ENCODE data around the gene HCN2. TPM values are rescaled to one million over a fixed set of nuclear protein-coding genes. Genes with fewer than 3 reads are reported as not detected.
A peak's percentile ranks its signal among the peaks of the same experiment; 100 is the strongest.

HCN2 gene
- total and polyA plus RNA-seq, 9 of the 15 experiments (the other 6 are each of a cell fraction or from before 2014, with no cell fraction given): 0.29 to 4.2 (median 0.82) TPM; not detected in 2

DNA sequence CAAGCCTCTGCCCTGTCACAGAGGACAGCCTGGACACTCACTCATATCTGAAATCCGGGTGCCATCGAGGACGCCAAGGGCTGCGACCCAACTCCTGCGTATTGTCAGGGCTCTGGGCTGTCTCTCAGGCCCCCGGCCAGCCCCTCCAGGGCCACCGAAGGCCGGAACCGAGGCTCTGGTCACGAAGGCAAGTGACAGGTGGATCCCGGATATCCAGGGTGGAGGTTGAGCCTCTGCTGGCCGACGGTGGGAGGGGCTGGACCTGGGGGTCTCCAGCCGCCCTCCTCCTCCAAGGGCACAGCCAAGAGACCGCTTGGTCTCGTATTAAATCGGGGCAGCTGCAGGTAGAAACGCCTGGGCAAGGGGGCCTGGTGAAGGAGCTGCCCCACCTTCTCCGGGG is 67.9 kb downstream of the HCN2 start:
- Histone ChIP-seq H3K9me3 (replicated peaks; ENCODE audit: control insufficient read depth, insufficient read depth, low read depth, low read length) (no peaks in the 10 kb centered on the region), H3K36me3 (ENCODE audit: control insufficient read depth, insufficient read depth, low read length) (peaks cover 87% of the 10 kb centered on the region; the same call in 2 of the 3 replicates), H3K27me3 (ENCODE audit: control insufficient read depth in 2 of 2, insufficient read depth in 2 of 2, low read length in 2 of 2) (no peaks in the 10 kb centered on the region), H3K4me1 (replicated peaks in 1 of 2; ENCODE audit: control insufficient read depth in 2 of 2, insufficient read depth in 2 of 2, low read length in 2 of 2) (peaks cover 14 to 78% of the 10 kb centered on the region in 2 experiments), H3K79me2 (ENCODE audit: control insufficient read depth, insufficient read depth, low read length) (peaks cover 98% of the 10 kb centered on the region), H3K27ac (ENCODE audit: extremely low read depth, low read depth, low read length) (no peak overlapping the region), H3K9ac (ENCODE audit: insufficient read depth in 1 of 2, low read depth in 2 of 2, low read length in 2 of 2) (no peak overlapping the region; a peak in 1 of 4 replicates), H4K20me1 (replicated peaks; ENCODE audit: control insufficient read depth, insufficient read depth, low read length) (peaks cover 60% of the 10 kb centered on the region), H2AFZ (ENCODE audit: low read depth, low read length) (no peak overlapping the region), H3K4me2 (ENCODE audit: insufficient read depth, low read length) (no peak overlapping the region), H3K9me1 (ENCODE audit: control insufficient read depth, insufficient read depth, low read length) (peaks cover 14% of the 10 kb centered on the region), H3K4me3 (no peak overlapping the region)
- BruUV-seq (replicated peaks): no TSS peak
- FAIRE-seq (no peak), ATAC-seq (no peak), DNase-seq (ENCODE audit: extremely low read depth in 1 of 4, low spot score in 3 of 4) (no peak)
- TF ChIP-seq, protein P1, sequence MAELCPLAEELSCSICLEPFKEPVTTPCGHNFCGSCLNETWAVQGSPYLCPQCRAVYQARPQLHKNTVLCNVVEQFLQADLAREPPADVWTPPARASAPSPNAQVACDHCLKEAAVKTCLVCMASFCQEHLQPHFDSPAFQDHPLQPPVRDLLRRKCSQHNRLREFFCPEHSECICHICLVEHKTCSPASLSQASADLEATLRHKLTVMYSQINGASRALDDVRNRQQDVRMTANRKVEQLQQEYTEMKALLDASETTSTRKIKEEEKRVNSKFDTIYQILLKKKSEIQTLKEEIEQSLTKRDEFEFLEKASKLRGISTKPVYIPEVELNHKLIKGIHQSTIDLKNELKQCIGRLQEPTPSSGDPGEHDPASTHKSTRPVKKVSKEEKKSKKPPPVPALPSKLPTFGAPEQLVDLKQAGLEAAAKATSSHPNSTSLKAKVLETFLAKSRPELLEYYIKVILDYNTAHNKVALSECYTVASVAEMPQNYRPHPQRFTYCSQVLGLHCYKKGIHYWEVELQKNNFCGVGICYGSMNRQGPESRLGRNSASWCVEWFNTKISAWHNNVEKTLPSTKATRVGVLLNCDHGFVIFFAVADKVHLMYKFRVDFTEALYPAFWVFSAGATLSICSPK (IDR thresholded peaks at IDR 0.05; ENCODE audit: borderline replicate concordance): no peak
- peak; percentile 41 for TF ChIP-seq RBFOX2 (IDR thresholded peaks at IDR 0.05; ENCODE audit: low read depth, low read length)
- TF ChIP-seq POLR2G (IDR thresholded peaks at IDR 0.05; ENCODE audit: low read depth, low read length): peak; percentile 8; the same call in 1 of the 2 replicates
- no peak for TF ChIP-seq ELF4 (CRISPR knock-in tag; IDR thresholded peaks at IDR 0.05)
- POLR2A ChIA-PET: interaction anchor here (1.2 to 1.5 kb wide), 2 partner anchors 9 to 24 kb away, joined by 4 to 6 read pairs; partner anchors contain the start of gene POLRMT
- intact Hi-C loops (cut with micrococcal nuclease): no loop called here
- CTCF ChIA-PET (ENCODE audit: low intra/inter-chr PET ratio): no interaction called here
- in situ Hi-C loops (cut with MboI): no loop called here
- WGBS (ENCODE audit: insufficient coverage, low coverage, missing lambda C conversion rate): 93% methylated on average over 15 of the region's 19 CpGs
